Vagina (tissue), 2 donors: ENCODE results near the gene BRD3.

Source experiments
- POLR2A ChIP-seq, 2 donors: fragments of 450-650 bp; IDR thresholded peaks; one replicate each; pipeline ENCODE4 v1.6.1; 2017; ENCODE audit warnings: antibody characterized with exemption in 2 of 2, mild to moderate bottlenecking in 2 of 2, moderate library complexity in 2 of 2
- TF ChIP-seq, protein P1 (sequence below), 3 experiments: fragments of 450-650 bp in 2 of 3; fragments of 200-600 bp in 1 of 3; sonication (generic) in 1 of 3; IDR thresholded peaks; one replicate each; pipeline ENCODE4 v1.5.1; 2017 to 2019; ENCODE audit warnings: antibody characterized with exemption in 3 of 3, mild to moderate bottlenecking in 2 of 3, moderate library complexity in 2 of 3

DNA sequence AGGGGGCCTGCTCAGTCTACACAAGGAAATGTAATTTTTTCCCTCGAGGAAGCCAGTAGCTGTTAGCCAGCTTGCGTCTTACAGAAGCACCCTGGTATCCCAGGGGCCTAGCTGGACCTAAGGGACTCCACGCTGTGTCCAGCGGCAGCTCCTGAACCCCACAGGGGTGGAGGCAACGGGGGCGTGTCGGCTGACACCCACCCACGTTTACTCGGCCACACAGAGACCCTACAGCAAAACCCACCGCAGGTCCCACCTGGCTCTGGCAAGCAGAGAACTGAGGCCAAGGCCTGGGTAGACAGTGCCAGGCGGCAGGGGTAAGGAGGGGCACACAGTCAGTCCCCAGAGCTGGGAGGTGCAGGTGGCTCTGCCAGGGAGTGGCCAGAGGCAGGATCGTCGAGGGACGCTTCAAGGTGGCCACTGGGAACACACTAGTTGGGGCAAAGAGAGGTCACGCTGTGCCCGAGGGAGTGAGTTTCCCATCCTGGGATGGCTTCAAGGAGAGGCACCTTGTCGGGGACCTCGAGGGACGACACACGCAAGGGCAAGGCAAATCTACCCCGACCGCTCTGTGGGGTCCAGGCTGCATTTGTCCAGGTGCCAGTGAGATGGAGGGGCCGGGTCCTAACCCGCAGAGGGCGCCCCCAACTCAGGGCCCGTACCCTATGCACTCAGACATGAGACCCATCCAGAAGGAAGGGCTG lies 21.8 kb downstream of the BRD3 start:
- TF ChIP-seq, protein P1, sequence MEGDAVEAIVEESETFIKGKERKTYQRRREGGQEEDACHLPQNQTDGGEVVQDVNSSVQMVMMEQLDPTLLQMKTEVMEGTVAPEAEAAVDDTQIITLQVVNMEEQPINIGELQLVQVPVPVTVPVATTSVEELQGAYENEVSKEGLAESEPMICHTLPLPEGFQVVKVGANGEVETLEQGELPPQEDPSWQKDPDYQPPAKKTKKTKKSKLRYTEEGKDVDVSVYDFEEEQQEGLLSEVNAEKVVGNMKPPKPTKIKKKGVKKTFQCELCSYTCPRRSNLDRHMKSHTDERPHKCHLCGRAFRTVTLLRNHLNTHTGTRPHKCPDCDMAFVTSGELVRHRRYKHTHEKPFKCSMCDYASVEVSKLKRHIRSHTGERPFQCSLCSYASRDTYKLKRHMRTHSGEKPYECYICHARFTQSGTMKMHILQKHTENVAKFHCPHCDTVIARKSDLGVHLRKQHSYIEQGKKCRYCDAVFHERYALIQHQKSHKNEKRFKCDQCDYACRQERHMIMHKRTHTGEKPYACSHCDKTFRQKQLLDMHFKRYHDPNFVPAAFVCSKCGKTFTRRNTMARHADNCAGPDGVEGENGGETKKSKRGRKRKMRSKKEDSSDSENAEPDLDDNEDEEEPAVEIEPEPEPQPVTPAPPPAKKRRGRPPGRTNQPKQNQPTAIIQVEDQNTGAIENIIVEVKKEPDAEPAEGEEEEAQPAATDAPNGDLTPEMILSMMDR (IDR thresholded peaks at IDR 0.05): no peak
- TF ChIP-seq POLR2A (IDR thresholded peaks at IDR 0.05): no peak
